Adrenal gland (tissue), 5 donors: Measurements from ENCODE around the gene CABYR.

Experiments
- POLR2A ChIP-seq, 2 donors: fragments of 450-650 bp; IDR thresholded peaks; one replicate each; pipeline ENCODE4 v1.6.1; 2017; ENCODE audit warnings: antibody characterized with exemption in 2 of 2, mild to moderate bottlenecking in 2 of 2, moderate library complexity in 1 of 2
- TF ChIP-seq, protein P1 (sequence below), 6 experiments: fragments of 450-650 bp in 4 of 6; fragments of 200-600 bp in 2 of 6; sonication (generic) in 1 of 6; IDR thresholded peaks; 1 replicate in 5 of 6; 2 replicates in 1 of 6; pipeline versions ENCODE4 v1.5.1 to v1.8.0; 2016 to 2021; ENCODE audit warnings: antibody characterized with exemption in 6 of 6, mild to moderate bottlenecking in 2 of 6, moderate library complexity in 1 of 6
- donor health status: DM: no; HTN: no; CAD: no.

GRCh38 chr18:24130494-24130893 lies 8.4 kb upstream of the CABYR start:
- no peak for TF ChIP-seq POLR2A (IDR thresholded peaks at IDR 0.05)
- TF ChIP-seq, protein P1, sequence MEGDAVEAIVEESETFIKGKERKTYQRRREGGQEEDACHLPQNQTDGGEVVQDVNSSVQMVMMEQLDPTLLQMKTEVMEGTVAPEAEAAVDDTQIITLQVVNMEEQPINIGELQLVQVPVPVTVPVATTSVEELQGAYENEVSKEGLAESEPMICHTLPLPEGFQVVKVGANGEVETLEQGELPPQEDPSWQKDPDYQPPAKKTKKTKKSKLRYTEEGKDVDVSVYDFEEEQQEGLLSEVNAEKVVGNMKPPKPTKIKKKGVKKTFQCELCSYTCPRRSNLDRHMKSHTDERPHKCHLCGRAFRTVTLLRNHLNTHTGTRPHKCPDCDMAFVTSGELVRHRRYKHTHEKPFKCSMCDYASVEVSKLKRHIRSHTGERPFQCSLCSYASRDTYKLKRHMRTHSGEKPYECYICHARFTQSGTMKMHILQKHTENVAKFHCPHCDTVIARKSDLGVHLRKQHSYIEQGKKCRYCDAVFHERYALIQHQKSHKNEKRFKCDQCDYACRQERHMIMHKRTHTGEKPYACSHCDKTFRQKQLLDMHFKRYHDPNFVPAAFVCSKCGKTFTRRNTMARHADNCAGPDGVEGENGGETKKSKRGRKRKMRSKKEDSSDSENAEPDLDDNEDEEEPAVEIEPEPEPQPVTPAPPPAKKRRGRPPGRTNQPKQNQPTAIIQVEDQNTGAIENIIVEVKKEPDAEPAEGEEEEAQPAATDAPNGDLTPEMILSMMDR (IDR thresholded peaks at IDR 0.05): no peak
